GM12865 (cell line): ENCODE measurements around the gene PIM1.
A peak's percentile ranks its signal among the peaks of the same experiment; 100 is the strongest.
"Not testable (repeated sequence)": the region's sequence is repeated elsewhere in the genome, so short reads cannot be mapped to it uniquely, and the experiment has no call there.

Experiments used
- DNase-seq: peaks from one replicate; pipeline ENCODE4 v3.0.0; 2010; ENCODE audit warnings: low read depth
- H3K4me3 ChIP-seq: 2 replicates; pipeline ENCODE4 v1.5.1; 2011; ENCODE audit warnings: mild to moderate bottlenecking, low read depth, low read length, control low read depth
- CTCF ChIP-seq: IDR thresholded peaks from 2 replicates; pipeline ENCODE4 v1.5.1; 2011; ENCODE audit warnings: low read length, control low read depth, low read depth, inconsistent platforms; ENCODE audit not compliant: insufficient read depth; ENCODE audit errors: missing control alignments

PIM1 gene

GRCh38 chr6:37176268-37177076 lies 6.5 kb downstream of the PIM1 start:
- H3K4me3 ChIP-seq: no peak overlapping the region
- no peak for DNase-seq
- TF ChIP-seq CTCF: no peak

- no peak overlapping the region for H3K4me3 ChIP-seq
- DNase-seq: no peak
- TF ChIP-seq CTCF: no peak
These were observed 7.4 kb downstream of the PIM1 start for GRCh38 chr6:37177077-37177934.

GRCh38 chr6:37177935-37178517 lies 8.1 kb downstream of the PIM1 start:
- no peak for DNase-seq
- no peak for TF ChIP-seq CTCF
- H3K4me3 ChIP-seq: no peak overlapping the region

- TF ChIP-seq CTCF: no peak
- H3K4me3 ChIP-seq: no peak overlapping the region
- no peak for DNase-seq
These were observed 10.1 kb downstream of the PIM1 start for GRCh38 chr6:37180075-37180474.

- DNase-seq, H3K4me3 ChIP-seq: not testable (repeated sequence)
These were observed 10.7 kb downstream of the PIM1 start for GRCh38 chr6:37180610-37181009.

GRCh38 chr6:37182736-37183590 lies 13.0 kb downstream of the PIM1 start:
- TF ChIP-seq CTCF: no peak
- peak; percentile 65 for DNase-seq
- H3K4me3 ChIP-seq: no peak overlapping the region

GRCh38 chr6:37185949-37186720 lies 16.2 kb downstream of the PIM1 start:
- not testable (repeated sequence) for DNase-seq, H3K4me3 ChIP-seq
